Activated T-helper 1 cell treated with anti-CD3 and anti-CD28 coated beads, Interleukin-2, amount 50 U/mL, for 16 hours (primary cell): ENCODE results near the gene CDH1.

Experiments
- DNase-seq, 2 donors: peaks; one replicate each; pipeline ENCODE4 v3.0.0-alpha.2; 2020; ENCODE audit warnings: low read depth in 1 of 2, low spot score in 1 of 2

Gene CDH1

GRCh38 chr16:68731637-68732036 lies 5.5 kb upstream of the CDH1 start:
- DNase-seq = no peak

- DNase-seq = no peak
Observed at GRCh38 chr16:68732042-68732680, 4.9 kb upstream of the CDH1 start.

GRCh38 chr16:68732741-68733399 lies 4.2 kb upstream of the CDH1 start:
- no peak for DNase-seq

DNA sequence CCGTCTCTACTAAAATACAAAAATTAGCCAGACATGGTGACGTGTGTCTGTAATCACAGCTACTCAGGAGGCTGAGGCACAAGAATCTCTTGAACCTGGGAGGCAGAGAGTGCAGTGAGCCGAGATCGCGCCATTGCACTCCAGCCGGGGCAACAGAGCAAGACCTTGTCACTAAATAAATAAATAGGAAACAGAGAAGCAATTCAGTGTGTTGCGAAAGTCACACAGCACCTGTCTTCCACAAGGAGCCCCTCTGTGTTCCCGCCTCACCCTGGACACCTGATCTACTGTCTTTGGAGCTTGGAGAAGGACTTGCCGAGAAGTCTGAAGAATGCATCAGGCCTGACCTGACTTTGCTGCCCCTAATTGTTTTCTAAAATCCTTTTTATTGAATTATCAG lies 3.5 kb upstream of the CDH1 start:
- no peak for DNase-seq

DNA sequence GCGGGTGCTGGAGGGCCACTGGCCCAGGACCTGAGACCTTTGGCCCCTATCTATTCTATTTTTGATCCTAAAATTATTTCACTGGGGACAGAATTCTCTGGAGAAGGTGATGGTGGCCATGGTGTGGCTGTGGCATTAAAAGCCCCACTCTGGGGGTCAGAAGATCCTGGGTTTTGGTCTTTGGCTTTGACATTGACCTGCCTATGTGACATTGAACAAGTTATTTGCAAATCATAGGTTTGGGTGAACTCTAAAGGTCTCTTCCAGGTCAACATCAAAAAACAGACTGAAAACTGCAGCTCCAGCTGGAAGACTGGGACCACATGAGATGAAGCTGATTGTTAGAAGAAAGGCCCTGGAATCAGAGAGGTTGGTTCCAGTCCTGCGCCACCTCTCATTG lies 2.3 kb upstream of the CDH1 start:
- no peak for DNase-seq

DNA sequence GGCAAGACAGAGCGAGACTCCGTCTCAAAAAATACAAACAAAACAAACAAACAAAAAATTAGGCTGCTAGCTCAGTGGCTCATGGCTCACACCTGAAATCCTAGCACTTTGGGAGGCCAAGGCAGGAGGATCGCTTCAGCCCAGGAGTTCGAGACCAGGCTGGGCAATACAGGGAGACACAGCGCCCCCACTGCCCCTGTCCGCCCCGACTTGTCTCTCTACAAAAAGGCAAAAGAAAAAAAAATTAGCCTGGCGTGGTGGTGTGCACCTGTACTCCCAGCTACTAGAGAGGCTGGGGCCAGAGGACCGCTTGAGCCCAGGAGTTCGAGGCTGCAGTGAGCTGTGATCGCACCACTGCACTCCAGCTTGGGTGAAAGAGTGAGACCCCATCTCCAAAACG lies 531 bp upstream of the CDH1 start:
- no peak for DNase-seq

GRCh38 chr16:68737730-68738629 lies 888 bp downstream of the CDH1 start:
- DNase-seq = no peak

GRCh38 chr16:68739964-68740627 lies 3.0 kb downstream of the CDH1 start:
- DNase-seq = no peak

DNA sequence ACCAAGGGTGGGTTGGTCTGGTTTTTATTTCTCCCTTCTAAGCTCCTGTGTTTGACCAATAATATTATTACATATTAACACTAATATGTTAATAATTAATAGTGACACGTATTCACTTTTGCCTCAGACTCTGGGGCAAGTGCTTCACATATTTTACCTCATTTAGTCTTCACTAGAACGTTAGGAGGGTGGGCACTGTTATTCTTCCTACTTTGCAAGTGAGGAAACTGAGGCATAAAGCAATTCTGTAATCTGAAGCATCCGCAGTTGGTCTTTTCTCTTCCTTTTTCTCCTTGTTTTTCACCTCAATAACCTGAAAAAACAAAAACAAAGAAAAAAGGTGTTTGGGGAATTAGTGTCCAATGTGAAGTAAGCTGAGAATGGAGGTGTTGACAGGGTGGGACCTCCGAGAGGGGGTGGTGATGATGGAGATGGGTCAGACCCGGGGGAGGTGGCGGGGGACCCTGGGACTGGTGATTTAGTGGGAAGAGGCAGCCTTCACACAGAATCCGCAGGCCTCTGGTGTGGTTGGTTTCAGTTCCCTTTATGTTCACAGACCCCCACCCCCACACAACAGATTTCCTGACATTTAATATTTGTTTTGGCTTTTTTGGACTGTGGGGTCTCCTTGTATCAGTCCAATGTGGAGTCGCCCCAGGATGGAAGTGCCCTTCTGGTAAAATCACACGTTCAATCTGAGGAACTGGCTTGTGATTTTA lies 3.7 kb downstream of the CDH1 start:
- no peak for DNase-seq

DNA sequence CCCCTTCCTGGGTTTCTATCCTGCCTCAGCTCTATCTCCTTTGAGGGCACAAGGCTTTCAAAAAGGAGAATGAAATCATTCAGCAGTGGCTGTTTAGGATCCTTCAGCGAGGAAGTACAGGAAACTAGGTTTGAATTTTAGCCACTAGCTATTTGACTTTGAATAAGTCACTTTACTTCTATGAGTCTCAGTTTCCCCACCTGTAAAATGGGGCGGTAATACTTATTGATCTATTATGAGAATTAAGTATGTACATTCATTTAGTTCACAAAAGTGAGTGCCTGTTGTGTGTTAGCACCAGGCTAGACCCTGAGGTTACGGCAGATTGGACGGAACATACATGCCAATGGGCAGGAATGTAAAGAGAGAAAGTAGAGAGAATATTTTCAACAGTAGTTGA lies 6.6 kb downstream of the CDH1 start:
- no peak for DNase-seq

DNA sequence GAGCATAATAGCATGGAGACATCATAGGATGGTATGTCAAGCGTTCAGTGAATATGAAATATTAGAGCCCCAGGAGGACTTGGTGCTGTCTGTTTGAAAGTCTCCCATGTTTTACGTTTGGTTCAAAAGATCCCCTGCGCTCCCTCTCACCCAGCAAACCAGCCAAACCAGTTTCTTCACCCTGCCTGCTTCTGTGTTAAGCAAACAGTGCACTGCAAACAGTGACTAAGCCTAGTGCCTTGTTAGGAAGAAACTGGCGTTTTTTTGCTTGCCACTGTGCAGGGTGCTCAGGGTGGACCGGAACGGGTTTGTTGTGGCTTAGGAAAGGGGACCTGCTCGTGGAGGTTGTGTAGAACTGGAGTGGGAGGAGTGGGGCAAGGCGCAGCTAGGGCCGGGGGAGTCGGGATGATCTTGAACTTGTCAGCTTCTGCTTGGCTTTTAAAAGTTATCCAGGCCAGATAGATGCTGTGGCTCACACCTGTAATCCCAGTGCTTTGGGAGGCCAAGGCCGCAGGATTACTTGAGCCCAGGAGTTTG lies 7.7 kb downstream of the CDH1 start:
- no peak for DNase-seq

- DNase-seq = no peak
Observed at GRCh38 chr16:68746951-68747350, 9.9 kb downstream of the CDH1 start.

DNA sequence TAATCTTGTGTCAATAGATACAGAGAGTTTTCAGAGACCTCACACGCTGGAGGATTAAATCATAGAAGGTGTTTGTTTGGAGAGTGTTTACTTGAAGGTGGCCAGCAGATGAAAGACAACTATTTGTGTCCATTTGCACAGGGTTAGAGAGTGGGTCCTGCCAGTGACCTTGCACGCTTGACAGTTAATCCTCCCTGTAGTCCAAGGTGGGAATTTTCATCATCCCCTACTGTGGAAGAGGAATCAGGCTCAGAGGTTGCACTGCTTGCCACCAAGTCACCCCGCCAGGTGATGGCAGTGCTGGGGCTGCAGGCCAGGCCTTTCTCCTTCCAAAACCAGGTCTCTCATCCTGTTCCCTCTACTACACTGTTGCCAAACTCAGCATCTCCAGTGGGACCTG lies 12.3 kb downstream of the CDH1 start:
- no peak for DNase-seq

DNA sequence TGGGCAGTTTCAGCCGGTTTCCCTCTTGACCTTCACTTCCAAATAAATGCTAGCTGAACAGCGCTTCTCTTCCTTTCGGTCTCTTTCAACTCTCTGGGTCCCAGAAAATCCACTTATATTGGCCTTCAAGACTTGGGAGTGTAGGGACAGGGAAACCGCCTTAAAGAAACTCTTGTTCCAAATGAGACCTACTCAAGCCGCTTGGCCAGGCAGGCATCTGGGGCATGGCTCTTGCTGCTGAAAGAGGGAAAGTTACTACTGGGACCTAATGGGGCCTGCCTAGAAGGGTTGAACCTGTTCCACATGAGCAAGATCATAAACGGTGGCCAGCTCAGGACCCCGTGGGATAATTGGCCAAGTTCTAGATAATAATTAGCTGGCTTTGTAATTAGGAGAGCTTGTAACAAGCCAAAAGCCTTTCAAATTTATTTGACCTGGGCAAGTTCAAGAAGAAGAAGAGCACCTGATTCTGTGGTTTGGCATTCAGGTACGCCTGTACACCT lies 13.2 kb downstream of the CDH1 start:
- no peak for DNase-seq

- DNase-seq = no peak
Observed at GRCh38 chr16:68751160-68751559, 14.1 kb downstream of the CDH1 start.

DNA sequence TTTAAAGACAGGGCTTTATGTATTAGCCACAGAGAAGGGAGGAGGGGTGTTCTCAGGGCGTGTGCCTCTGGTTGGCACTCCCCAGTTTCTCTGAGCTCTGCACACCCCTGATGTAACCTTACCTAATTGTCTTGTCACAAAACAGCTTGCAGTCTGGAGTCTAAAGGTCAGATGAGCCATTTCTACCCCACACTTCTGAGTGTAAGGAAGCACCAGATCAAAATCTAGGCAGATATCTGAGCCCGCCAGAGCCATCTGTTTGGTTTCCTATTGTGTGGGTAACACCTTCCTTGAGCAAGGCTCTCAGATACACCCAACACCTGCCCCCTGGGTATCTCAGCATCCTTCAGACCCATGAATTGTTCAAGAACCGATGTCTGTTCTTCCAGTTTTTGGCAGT lies 15.5 kb downstream of the CDH1 start:
- DNase-seq = peak in 1 of 2 donors; percentile 14

DNA sequence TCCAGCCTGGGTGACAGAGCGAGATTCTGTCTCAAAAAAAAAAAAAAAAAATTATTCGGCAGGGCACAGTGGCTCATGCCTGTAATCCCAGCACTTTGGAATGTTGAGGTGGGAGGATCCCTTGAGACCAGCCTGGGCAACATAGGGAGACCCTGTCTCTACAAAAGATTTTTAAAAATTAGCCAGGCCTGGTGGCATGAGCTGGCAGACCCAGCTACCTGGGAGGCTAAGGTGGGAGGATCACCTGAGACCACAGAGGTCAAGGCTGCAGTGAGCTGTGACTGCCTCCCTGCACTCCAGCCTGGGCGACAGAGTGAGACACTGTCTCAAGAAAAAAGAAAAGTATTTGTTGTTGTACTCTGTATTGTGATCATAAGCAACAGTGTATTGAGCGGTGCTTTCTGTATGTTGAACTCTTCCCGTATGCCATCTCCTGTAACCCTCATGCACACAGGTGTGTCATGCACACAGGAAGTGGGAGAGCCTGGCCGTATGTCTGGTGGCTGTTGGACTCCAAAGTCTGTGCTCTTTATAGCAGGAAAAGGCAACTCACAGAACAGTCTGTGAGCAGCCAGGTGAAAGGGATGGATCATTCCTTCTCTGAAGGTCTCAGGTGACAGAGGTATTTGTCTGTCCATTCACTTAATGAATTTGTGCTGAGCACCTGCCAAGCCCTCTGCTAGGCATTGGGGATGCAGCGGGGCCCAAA lies 17.1 kb downstream of the CDH1 start:
- DNase-seq = no peak

- peak in 1 of 2 donors; percentile 48 for DNase-seq
Observed at GRCh38 chr16:68756239-68756915, 19.3 kb downstream of the CDH1 start.

DNA sequence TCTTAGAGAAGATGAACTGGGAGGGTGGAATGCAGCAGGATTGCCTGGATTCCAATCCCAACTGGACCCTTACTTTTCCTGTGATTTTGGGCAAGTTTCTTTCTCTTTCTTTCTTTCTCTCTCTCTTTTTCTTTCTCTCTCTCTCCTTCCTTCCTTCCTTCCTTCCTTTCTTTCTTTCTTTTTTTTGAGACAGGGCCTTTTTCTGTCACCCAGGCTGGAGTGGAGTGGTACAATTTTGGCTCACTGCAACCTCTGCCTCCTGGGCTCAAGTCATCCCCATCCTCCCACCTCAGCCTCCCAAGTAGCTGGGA lies 20.5 kb downstream of the CDH1 start:
- no peak for DNase-seq
